GM12892 (cell line): ENCODE measurements around the gene RSPH1.

ENCODE experiments used
- DNase-seq: peaks from one replicate; pipeline ENCODE4 v3.0.0; 2011; ENCODE audit not compliant: insufficient read length
- FAIRE-seq: peaks from 2 replicates; lab custom pipeline; 2011; peaks lifted over from hg19 to GRCh38; lab: Jason Lieb, UNC
- POLR2A ChIP-seq: IDR thresholded peaks from 2 replicates; pipeline ENCODE4 v1.6.1; 2011; ENCODE audit warnings: low read depth, low read length, control low read depth
- POLR2AphosphoS5 ChIP-seq: IDR thresholded peaks from 2 replicates; pipeline ENCODE4 v1.6.1; 2011; ENCODE audit warnings: low read depth, low read length, control low read depth
- TAF1 ChIP-seq: IDR thresholded peaks from 2 replicates; pipeline ENCODE4 v1.6.1; 2011; ENCODE audit warnings: low read depth, mild to moderate bottlenecking, control low read depth, low read length, borderline replicate concordance

The RSPH1 gene

GRCh38 chr21:42520628-42521253 is 24.7 kb upstream of the RSPH1 start:
- no peak for TF ChIP-seq POLR2AphosphoS5
- FAIRE-seq = no peak
- no peak for DNase-seq

GRCh38 chr21:42518626-42519025 is 22.6 kb upstream of the RSPH1 start:
- no peak for DNase-seq
- TF ChIP-seq POLR2A = no peak
- no peak for TF ChIP-seq POLR2AphosphoS5
- no peak for TF ChIP-seq TAF1
- no peak for FAIRE-seq

DNA sequence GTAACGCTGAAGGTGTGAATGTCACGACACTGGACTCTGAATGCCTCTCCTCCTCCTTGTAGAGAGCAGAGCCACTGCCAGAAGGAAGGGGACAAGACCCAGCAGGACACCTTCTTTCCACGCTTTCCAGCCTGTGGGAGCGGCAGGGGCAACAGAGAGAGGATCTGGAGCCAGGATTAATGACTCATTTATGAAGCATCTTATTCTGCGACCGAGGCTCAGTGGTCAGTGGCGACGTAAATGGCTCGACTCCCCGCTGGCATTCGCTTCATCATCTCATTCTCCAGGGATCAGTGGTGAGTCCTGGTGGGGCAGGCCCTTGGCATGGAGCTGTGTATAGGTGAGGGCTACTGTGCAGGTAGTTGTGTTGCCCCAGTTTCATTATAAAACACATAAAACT is 22.2 kb upstream of the RSPH1 start:
- TF ChIP-seq POLR2A (no peak), TAF1 (no peak), POLR2AphosphoS5 (no peak)
- DNase-seq (no peak), FAIRE-seq (no peak)

DNA sequence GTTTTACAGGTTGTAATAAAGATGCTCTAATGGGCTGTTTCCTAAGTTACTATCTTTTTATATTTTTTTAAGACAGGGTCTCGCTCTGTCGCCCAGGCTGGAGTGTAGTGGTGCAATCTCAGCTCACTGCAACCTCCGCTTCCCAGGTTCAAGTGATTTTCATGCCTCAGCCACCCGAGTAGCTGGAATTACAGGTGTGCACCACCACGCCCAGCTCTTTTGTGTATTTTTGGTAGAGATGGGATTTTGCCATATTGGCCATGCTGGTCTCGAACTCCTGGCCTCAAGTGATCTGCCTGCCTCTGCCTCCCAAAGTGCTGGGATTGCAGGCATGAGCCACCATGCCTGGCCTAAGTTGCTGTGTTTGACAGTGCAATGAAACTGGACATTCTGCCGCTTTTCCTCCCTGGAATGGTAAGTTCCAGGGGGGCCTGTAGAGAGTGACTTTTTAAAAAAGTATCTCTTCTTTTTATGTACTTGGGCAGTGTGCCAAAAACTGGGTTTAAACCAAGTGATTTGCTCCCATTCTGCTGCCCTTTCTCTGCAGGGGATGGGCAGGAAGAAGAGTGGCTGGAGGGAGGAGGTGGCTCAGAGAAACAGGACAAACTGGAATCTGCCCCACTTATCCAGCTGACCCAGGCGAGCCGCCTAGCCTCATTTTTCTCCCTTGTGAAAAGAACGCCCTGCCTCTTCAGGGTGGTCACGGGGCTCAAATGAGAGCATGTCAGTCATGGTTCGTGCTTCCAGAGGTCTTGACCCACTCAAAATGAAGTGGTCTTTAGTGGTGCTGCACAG is 19.9 kb upstream of the RSPH1 start:
- TF ChIP-seq POLR2AphosphoS5 = no peak
- no peak for TF ChIP-seq TAF1
- TF ChIP-seq POLR2A = no peak
- no peak for DNase-seq
- FAIRE-seq = no peak

DNA sequence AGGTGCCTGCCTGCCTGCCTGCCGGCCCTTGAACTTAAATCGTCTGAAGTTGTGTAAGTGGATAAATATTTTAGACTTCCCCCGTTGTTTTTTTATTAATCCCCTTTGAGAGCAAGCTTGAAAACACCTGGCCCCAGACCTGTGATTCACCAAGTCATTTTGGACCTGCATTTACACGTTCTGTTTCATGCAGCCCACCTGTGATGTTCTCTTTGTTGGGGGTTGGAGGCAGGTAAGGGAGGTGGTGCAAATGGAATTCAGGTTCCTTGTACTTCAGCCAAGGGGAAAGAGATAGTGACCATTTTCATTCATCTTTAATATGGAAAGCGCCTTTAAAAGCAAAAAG is 18.8 kb upstream of the RSPH1 start:
- no peak for TF ChIP-seq TAF1
- no peak for TF ChIP-seq POLR2AphosphoS5
- TF ChIP-seq POLR2A = no peak
- FAIRE-seq (no peak), DNase-seq (no peak)

GRCh38 chr21:42513985-42514882 is 18.2 kb upstream of the RSPH1 start:
- FAIRE-seq (peak; percentile 87), DNase-seq (peak; percentile 70)
- TF ChIP-seq POLR2A = peak; percentile 57; the same call in 1 of the 2 replicates
- TF ChIP-seq POLR2AphosphoS5 = peak; percentile 66; the same call in 1 of the 2 replicates
- TF ChIP-seq TAF1 = peak; percentile 61; the same call in 1 of the 2 replicates

DNA sequence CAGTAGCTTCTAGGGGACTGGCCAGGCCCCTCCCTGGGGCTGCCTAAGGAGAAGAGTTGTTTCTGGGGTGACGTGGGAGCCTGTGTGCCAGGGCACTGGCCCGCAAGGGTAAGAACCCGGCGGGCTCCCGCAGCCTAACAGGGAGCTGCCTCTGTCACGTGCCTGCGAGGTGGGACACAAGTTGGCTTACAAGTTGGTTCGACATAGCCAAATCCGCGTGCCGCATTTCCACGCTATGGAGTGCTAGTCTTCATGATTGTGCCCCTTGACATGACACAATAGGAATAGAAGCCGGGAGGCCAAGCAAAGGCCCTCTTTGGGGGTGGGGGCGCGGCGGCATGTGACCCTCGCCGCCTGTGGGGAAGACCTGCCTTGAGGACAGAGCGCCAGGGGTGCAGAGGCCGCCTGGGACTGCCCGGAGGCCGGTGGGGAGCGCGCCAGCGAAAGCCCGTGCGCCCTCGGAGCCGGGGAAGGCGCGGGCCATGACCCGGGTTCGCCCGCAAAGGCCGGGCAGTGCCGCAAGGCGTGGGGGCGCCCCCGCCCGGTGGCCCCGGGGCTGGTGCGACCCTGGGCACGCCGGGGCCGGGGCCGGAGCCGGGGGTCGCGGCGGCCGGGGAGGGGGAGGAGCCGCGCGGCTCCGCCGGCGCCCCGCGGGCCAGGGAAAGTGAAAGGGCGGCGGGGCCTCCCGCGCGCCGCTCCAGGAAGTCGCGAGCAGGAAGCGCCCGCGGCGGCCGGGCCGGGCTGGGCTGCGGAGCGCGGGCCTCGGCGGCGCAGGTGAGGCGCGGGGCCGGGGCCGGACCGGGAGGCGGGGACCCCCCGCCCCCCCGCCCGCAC is 17.3 kb upstream of the RSPH1 start, which contains the start of gene SLC37A1:
Gene SLC37A1, plus strand, starts transcription at position 702 of the 834 bp plus-strand sequence. CDS start 4,603 bp downstream, outside the sequence.
- peak; percentile 81 for FAIRE-seq
- TF ChIP-seq TAF1 (peak; percentile 15; the same call in 1 of the 2 replicates), POLR2AphosphoS5 (no peak), POLR2A (no peak)
- peak; percentile 62 for DNase-seq

DNA sequence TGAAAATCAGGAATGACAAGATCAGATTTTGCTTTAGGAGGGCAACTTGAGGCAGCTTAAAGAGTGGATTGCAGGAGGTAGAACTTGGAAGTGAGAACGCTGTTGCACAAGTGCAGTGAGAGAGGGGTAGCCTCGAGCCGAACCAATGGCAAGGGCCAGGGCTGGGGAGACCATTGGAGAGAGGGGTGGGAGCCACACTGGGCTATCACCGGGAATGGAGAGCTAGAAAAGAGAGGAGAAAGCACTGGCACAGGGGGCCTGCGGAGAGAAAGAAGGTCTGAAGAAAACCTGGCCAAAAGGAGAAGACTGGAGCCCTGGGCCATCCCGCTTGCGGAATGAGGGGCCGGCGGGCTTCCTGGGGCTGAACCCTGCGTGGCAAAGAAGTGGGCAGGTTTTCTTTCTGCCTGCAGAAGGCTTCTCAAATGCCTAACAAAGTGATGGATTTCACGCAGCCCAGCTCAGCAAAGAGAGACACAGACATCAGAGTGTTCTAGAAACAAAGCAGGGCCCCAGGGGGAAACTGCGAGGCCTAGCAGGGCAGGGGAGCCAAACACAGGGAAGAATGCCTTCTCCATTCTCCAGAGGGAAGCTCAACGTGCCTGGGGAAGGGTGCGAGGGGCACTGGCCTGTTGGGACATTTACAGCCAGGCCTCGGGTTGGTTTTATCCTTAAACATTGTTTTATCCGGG is 16.5 kb upstream of the RSPH1 start:
- DNase-seq = no peak
- no peak for FAIRE-seq
- TF ChIP-seq TAF1 (no peak), POLR2AphosphoS5 (no peak)

GRCh38 chr21:42509244-42509643 is 13.2 kb upstream of the RSPH1 start:
- DNase-seq = no peak
- FAIRE-seq = no peak
- TF ChIP-seq TAF1 = no peak
- no peak for TF ChIP-seq POLR2A
- TF ChIP-seq POLR2AphosphoS5 = no peak

DNA sequence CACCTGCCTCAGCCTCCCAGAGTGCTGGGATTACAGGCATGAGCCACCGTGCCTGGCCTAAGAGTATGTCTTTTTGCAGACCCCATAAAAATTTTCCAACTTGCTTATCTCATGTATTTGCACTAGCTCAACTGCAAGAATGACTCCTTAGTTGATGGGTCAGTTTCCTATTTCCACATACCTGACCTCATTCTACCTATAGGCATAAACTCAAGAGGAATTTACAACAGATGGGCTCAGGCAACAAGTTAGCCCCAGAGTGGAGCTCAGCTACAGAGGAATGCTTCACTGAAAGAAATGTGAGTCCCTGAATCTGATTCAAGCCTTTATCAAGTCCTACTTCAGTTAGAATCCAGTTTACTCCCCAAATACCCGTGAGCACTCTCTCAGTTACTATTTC is 12.3 kb upstream of the RSPH1 start:
- TF ChIP-seq POLR2AphosphoS5 = no peak
- no peak for TF ChIP-seq TAF1
- no peak for TF ChIP-seq POLR2A
- DNase-seq (no peak), FAIRE-seq (no peak)

- no peak for FAIRE-seq
- no peak for TF ChIP-seq TAF1
- TF ChIP-seq POLR2A = no peak
- no peak for TF ChIP-seq POLR2AphosphoS5
- DNase-seq = no peak
These were observed 11.4 kb upstream of the RSPH1 start for GRCh38 chr21:42507418-42507817.
